ENCODE data around the gene IQCK.
"Not testable (repeated sequence)": the region's sequence is repeated elsewhere in the genome, so short reads cannot be mapped to it uniquely, and the experiment has no call there.

IQCK gene

DNA sequence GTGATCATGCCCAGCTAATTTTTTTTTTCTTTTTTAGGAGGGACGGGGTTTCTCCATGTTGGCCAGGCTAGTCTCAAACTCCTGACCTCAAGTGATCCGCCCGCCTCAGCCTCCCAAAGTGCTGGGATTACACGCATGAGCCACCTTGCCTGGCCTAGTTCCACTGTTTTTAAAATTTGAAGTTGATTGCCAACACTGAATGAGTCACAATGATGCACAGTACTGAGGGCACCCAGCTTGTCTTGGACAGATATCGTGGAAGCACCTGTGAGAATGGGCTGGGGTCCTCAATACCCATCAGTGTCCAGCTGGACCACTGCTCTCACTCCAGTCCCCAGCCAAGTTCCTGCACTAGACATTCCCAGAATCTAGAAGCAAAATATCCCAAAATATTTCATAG, 2.5 kb upstream of the IQCK start:
- FAIRE-seq = no peak

DNA sequence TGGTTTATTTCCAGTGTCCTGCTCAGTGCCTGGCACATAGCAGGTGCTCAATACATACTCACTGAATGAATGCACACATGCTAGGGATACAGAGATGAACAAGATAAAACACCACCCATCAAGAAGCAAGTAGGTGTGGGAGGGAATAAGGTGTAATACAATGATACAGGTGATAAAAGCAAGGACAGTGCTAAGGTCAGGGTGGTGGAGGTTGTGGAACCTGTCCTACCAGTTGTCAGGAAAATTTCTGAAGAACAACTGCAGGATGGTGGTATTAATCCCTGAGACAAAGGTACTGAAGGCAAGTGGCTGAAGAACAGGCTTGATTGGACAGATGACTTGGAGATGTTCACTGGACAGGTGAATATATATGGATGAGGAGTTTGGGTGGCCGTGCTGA, 1.9 kb upstream of the IQCK start:
- DNase-seq (ENCODE audit: insufficient read length, low spot score) = no peak
- no peak for FAIRE-seq

More for the DNA sequence above, 2.5 kb upstream of the IQCK start:
- no peak for DNase-seq (ENCODE audit: insufficient read length, low spot score)

DNA sequence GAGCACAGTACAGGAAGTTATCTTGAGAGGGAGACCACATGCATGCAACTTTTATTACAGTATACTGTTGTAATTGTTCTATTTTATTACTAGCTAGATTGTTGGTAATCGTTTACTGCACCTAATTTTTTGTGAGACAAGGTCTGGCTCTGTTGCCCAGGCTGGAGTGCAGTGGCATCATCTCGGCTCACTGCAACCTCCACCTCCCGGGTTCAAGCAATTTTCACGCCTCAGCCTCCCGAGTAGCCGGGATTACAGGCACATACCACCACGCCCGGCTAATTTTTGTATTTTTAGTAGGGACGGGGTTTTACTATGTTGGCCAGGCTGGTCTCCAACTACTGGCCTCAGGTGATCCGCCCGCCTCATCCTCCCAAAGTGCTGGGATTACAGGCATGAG, 1.3 kb upstream of the IQCK start:
- not testable (repeated sequence) for FAIRE-seq; DNase-seq (ENCODE audit: insufficient read length, low spot score)

DNA sequence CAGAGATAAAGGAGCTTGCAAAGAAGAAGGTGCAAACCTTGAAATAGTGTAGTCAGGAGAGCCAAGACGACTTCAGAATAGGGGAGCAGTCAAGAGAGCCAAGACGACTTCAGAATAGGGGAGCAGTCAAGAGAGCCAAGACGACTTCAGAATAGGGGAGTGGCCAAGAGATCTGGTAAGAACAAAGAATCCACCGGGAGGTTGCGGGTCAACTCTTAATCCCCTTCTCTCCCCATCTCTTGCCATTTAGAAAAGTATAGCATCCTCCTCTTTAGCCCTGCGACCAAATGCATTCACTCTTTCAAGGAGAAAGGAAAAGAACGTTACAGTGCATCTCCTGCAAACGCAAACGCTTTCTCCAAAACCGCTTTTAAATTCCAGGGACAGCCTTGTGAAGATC, 757 bp upstream of the IQCK start:
- no peak for DNase-seq (ENCODE audit: insufficient read length, low spot score)
- FAIRE-seq = peak; percentile 11

DNA sequence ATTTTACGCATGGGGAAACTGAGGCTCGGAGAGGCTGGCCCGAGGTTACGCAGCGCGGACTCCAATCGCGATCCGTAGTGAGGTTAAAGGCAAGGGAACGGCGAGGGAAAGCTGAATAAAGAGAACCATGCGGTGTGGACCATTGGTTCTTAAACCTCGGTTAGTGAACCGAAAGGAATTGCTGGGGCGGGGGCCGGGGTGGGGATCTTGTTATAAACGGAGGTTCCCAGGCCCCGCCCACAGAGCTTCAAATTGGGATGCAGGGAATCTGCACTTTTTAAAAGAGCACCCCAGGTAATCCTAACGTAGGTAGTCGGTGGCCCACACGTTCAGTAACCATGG, 524 bp downstream of the IQCK start:
- DNase-seq (ENCODE audit: insufficient read length, low spot score) = no peak
- FAIRE-seq = no peak

DNA sequence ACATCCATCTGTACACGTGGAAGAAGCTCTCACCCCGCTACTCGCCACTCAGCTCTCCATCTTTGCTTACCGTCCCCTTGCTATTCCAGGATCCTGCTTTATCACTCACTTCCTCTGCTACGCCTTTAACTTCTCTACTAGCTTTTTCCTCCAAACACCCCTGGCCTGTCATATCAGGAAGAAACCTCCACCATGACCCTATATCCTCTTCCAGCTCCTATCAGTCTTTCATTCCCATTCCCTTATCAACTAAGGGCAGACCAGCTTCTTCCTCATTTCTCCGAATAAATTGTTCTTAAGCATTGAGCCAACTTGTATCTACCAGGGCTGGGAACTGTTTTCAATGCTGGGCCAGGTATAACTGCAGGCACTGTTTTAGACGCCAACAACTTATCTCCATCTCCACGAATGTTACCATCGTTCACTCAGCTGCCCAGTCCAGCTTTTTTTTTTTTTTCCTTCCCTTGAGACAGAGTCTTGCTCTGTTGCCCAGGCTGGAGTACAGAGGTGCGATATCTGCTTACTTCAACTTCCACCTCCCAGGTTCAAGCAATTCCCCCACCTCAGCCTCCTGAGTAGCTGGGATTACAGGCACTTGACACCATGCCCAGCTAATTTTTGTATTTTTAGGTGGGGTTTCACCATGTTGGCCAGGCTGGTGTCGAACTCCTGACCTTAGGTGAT, 4.3 kb downstream of the IQCK start:
- DNase-seq (ENCODE audit: insufficient read length, low spot score) = no peak
- FAIRE-seq = no peak

DNA sequence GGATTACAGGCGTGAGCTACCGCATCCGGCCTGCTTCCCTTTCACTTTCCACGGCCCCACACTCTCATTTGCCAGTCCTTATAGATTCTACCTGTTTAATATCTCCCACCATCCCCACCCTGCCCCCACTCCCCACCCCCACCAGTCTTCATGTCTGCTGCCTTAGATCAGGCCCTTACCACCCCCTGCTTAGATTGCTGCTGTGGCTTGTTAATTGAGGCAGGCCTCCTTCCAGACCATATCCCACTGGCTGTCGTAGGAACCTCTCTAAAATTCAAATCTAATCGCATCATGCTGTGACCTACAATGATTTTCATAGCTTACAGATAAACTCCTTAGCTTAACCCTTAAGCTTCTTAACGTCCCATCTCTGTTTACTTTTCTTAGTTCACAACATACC, 4.9 kb downstream of the IQCK start:
- DNase-seq (ENCODE audit: insufficient read length, low spot score) (no peak), FAIRE-seq (no peak)

DNA sequence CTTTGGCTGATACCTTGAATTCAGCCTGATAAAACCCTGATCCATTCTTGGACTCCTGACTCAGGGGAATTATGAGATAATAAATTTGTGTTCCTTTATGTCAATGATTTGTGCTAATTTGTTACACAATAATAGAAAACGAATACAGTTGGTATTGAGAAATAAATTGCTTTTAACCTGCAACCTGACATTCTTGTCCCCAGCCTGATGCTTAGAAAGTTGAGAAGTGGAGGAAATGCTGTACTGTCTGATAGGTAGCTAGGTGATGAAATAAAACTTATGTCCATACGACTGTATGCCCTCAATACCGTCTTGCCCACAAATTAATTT, 10.5 kb downstream of the IQCK start:
- no peak for FAIRE-seq
- no peak for DNase-seq (ENCODE audit: insufficient read length, low spot score)

DNA sequence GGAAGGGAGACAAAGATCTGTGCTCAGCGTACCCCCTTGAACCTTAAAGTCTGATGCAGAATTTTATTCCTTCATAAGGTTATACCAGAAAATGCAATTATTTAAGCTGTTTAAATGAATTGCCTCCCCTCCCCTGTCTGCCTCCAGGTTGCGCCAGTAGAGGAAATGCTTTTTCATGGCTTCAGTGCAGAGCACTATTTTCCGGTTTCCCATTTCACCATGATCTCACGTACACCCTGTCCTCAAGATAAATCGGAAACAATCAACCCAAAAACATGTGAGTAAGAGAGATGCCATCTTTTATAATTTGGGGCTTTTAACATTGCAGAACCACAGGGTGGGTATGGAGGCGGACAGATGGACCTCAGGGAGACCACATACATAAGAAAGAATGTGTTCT, 15.5 kb downstream of the IQCK start:
- no peak for FAIRE-seq
- DNase-seq (ENCODE audit: insufficient read length, low spot score) = no peak

DNA sequence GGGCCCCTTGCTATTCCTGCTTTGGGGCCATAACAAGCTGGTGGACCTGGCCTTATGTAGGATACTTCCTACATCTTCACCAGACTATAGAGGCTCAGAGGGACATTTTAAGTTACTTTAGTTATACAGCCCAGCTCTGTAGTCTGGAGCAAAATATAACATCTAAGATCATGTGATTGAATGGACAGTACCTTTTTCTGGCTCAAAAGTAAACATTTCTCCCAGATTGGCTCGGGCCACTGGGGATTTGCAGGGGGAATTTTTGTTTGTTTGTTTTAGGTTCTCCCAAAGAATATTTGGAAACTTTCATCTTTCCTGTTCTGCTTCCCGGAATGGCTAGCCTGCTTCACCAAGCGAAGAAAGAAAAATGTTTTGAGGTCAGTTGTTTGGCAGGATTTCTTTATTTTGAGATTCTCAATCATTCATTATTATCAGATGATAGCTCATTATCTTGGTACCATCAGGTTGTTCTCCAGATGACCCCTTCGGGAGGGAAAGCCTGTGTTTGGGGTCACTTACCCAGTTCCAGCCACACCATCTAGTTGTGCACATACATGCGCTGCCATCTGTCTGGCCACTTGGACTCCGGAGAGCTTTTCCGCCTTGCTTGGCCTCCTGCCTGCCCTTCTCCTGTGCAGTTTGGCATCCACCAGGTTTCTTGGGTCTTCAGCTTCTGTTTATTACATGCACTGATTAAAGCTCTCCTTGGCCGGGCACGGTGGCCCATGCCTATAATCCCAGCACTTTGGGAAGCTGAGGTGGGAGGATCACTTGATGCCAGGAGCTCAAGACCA, 17.2 kb downstream of the IQCK start:
- FAIRE-seq (no peak), DNase-seq (ENCODE audit: insufficient read length, low spot score) (no peak)

DNA sequence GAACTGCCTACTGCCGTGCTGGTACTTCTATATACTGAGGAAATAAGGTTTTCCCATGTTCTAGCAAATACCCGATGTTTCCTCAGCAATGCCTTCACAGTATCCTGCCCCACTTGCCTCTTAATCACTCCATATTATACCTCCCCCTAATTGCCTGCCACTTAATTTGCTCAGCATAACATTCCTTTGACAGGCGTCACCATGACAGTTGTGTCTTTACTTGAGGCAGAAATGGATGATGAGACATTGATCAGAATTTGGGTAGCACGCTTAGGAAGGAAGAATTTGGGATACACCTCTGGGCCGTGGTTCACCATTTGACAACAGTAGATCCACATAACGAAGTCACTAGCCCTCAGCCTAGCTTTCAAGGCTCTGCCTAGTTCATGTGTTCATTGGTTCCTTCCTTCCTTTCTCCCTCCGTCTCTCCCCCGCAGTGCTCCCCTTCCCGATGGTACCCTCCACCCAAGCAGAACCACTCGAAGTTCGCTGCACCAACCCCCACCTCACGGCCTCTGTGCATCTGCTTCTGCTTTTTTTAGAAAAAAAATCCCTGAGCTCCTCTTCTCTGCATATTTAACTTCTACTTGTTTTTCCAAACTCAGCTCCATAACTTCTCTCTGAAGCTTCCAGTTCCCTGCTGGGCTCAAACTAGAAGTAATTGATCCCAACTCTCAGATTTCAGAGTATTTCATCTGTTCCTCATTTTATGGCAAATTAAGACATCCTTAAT, 19.4 kb downstream of the IQCK start:
- DNase-seq (ENCODE audit: insufficient read length, low spot score) (no peak), FAIRE-seq (no peak)

DNA sequence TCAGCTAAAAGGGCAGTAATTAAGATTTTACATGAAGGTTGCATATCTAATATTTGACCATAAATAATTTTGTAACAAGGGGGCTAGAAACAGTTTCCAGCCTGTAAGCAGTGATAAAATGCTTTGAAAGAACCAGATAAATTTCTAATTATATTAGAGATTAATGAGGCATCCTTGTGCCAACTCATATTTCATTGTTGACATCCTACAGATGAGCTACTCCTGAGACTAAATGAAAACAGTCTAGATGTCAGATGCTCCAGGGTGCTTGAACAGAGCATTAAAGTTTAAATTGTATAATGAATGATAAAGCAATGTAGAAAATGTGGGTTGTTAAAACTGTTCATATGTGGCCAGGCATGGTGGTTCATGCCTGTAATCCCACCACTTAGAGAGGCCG, 23.3 kb downstream of the IQCK start:
- DNase-seq (ENCODE audit: insufficient read length, low spot score) (no peak), FAIRE-seq (no peak)

DNA sequence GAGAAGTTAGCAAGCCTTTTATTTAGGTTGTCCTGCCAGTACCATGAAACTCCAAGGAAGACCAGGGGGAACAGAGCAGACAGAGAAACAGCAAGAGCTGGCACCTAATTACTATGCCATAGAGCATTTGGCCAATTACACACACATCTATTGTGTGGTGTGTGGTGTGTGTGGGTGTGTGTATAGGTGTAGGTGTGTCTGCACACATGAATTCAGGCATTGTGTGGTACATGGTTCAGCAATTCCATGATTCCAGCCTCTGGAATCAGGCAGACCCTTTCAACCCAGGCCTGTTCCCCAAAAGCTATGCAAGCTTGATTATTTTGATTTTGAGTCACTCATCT, 25.7 kb downstream of the IQCK start:
- FAIRE-seq = no peak

DNA sequence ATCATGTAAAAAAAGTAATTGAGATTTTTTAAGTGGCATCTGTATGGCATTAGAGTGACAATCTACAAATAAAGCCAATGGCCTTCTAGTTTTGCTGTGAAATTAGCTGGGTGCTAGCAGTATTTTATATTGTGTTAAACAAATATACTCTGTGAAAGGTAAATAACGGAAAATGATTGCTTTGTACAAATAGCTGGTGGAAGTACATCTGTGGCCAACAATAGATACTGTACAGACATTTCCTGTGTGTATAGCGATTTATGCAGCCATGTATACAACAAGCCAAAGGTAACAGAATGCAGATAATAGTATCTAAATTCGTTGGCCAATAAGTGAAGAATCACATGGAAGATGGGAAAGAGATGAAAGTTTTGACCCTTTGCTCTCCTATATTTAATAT, 26.6 kb downstream of the IQCK start:
- no peak for FAIRE-seq
- no peak for DNase-seq (ENCODE audit: insufficient read length, low spot score)

More for the DNA sequence above, 25.7 kb downstream of the IQCK start:
- DNase-seq (ENCODE audit: insufficient read length, low spot score) = no peak

DNA sequence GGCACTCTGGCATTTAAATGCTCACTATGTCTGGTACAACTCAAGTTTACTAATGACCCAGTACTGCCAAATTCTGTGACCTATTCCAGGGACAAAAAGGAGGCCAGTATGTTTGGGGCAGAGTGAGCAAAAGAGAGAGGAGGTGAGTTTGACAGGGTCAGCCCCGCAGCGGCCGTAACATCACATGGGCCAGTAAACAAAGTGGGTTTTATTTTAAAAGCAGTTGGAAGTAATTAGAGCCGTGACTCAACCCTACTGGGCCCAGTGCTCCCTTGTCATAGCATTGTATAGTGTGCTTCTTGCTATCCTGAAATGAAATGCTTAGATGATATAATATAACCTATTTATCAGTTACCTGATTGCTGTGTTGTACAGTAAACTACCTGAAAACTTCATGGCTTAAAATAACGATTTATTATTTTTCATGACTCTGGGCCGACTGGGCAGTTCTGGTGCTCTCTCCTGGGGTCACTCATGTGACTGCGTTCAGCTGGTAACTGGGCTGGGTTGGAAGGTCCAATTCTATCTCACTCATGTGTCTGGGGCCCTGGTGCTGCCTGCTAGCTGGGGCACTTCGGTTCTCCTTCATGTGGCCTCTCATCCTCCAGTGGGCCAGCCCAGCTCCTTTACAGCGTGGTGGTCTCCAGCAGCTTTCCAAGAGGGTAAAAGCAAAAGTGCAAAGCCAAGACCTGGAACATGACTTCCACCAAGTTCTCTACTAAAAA, 27.4 kb downstream of the IQCK start:
- no peak for FAIRE-seq
- DNase-seq (ENCODE audit: insufficient read length, low spot score) = no peak

DNA sequence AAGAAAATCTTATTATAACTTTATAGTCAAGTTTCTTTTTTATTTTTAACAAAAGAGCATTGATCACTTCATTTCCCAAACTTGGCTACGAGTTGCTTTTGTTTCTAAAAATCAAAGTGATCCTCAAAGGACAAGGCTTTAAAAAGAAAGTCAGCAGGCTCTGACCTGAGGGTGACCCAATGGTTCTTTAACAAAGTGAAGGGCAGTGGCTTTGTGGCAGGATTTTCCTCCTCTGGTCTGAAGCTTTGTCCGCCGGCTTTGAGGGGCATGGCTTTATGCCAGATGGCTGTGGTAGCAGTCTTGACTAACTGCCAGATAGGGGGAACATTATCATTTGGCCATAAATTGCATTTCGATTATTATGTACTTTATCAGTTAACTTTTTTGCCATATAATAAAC, 28.5 kb downstream of the IQCK start:
- FAIRE-seq (no peak), DNase-seq (ENCODE audit: insufficient read length, low spot score) (no peak)

DNA sequence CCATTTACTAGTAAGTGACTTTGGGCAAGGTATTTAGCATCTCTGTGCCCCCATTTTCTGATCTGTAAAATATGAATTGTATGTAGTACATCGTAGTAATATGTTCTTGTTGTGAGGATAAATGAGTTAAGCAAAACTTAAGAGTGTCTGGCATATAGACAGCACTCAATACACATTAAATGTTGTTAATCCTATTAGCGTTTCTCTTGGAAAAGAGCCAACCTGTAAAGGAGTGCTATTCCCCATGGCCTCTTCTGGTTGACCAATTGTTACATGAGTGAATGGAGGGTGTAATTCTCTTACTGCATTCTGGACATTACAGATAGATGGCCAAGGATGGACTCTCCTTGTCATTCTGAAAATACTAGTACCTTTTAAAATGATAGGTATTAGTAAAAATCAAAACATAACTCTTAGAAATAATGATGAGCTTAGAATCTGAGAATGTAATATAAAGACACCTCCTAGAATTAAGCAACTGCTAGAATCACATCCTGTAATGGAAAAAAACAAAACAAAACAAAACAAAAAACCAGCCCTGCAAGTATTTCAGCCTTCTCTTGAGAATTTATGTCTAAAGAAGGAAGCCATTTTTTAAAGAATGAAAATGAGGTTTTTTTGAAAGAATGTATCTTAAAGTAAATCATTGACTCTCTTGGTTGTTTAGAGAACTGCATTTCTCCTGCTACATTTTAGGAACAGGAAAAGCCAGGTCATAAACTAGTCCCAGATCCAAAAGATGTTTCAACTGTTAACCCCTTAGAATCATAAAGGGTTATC, 30.5 kb downstream of the IQCK start:
- no peak for FAIRE-seq
- DNase-seq (ENCODE audit: insufficient read length, low spot score) = no peak

DNA sequence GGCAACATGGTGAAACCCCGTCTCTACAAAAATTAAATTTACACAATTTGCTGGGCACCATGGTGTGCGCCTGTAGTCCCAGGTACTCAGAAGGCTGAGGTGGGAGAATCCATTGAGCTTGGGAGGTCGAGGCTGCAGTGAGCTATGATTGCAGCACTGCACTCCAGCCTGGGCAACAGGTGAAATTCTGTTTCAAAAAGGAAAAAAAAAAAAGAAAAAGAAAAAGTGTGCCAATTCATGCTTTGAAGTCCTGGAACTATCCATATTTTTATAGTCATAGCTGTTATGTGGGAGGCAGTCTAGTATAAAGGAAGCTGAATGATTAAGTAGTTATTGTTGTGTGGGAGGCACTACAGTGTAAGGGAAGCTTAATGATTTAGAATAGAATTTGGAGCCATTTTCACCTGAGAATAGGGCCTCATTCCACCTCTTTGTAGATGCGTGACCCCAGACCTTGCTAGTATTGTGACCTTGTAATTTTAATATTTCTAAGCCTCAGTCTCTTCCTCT, 31.6 kb downstream of the IQCK start:
- FAIRE-seq = no peak

DNA sequence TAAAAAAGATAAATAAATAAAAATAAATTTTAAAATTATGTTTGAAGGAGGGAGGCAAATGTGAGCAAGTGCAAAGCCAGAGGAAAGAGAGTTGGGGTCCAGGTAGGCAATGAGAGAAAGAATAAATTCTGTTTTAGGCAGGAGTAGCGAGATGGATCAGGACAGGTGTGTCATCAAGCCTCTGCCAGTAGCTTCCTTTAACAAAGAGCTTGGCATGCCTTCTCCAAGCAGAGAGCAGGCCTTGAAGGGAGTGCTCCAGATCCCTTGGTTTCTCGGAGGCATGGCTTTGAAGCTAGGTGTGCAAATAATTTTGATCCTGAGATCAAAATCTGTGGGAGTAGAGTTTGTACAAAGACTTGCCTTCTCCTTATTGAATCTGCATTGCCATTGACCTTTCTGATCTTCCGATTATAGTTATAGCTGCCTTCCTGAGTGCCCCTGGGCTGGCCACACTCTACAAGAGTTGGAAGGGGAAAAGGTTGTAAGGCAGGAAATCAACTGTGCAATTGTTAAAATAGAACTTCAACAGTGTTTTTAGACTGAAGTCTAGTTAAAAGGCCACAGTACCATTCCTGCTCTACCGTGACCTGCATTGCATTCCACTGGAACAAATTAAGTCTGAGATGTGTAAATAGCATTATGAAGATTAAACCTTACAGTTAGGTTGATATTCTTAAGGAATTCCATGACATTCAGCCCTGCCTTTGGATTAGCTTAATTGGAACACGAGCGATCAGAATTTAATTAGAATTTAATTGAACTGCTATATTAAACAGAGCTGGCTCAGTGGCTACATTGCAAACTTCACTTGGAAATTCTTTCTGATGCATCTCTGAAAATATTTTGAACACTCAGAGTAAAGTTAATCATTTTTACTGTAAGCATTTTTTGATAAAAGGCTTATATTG, 33.7 kb downstream of the IQCK start:
- DNase-seq (ENCODE audit: insufficient read length, low spot score) (no peak), FAIRE-seq (no peak)

More for the DNA sequence above, 31.6 kb downstream of the IQCK start:
- no peak for DNase-seq (ENCODE audit: insufficient read length, low spot score)
